Activated naive CD8-positive, alpha-beta T cell treated with anti-CD3 and anti-CD28 coated beads, Interleukin-2, amount 10 ng/mL, durations not matched to agents 7 days and 5 days (primary cell): Measurements from ENCODE around the gene RTN4RL2. TPM values are rescaled to one million over a fixed set of nuclear protein-coding genes. Genes with fewer than 3 reads are reported as not detected.

Source experiments
- ATAC-seq: fragments of 150-1000 bp; cut with Tn5 transposase; one replicate; pipeline ENCODE4 v1.10.0; 2021; ENCODE audit warnings: low read depth, moderate library complexity
- POLR2A ChIA-PET: fragments of 350-600 bp; sonication (Branson Sonifier 250); formaldehyde crosslinking; loops from one replicate; lab custom pipeline; 2021; ENCODE audit warnings: antibody characterized with exemption; lab: Charles Lee
- DNase-seq: peaks from one replicate; pipeline ENCODE4 v3.0.0; 2021
- H3K27ac Mint-ChIP-seq: one replicate; pipeline ENCODE4 v1.8.0; 2022; ENCODE audit warnings: mild to moderate bottlenecking, mixed read lengths
- H3K27me3 Mint-ChIP-seq: one replicate; pipeline ENCODE4 v1.8.0; 2022; ENCODE audit warnings: mild to moderate bottlenecking, moderate library complexity, mixed read lengths
- H3K36me3 Mint-ChIP-seq: one replicate; pipeline ENCODE4 v1.8.0; 2021; ENCODE audit warnings: mild to moderate bottlenecking, mixed read lengths
- H3K4me1 Mint-ChIP-seq: one replicate; pipeline ENCODE4 v1.8.0; 2021; ENCODE audit warnings: mixed read lengths
- H3K4me3 Mint-ChIP-seq: one replicate; pipeline ENCODE4 v1.8.0; 2022; ENCODE audit warnings: mild to moderate bottlenecking, moderate library complexity, mixed read lengths
- H3K9me3 Mint-ChIP-seq: one replicate; pipeline ENCODE4 v1.8.0; 2021; ENCODE audit warnings: mixed read lengths
- total RNA-seq, 2 experiments: library from RNA; stranded (reverse); gene quantifications; one replicate each; pipeline ENCODE4 v1.2.3, GENCODE V29; 2021

RTN4RL2 gene
- total RNA-seq, 2 experiments from 2014 or later: 0.96 to 1.6 TPM

DNA sequence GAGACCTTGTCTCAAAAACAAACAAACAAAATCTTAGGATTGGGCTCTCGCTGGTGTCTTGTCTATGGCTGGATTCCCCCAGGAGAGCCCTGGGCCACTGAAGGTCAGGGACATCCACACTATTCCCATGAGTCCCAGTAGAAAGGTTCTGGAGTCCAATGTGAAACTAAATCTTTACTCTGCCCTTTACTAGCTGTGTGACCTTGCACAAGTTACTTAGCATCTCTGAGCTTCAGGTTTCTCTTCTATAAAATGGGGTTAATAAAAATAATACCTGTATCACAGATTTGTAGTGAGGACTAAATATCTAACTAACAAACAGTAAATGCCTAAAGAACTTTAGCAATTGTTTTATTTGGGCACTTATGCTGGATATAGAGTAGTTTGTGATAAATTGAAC lies 46.2 kb downstream of the RTN4RL2 start:
- DNase-seq (no peak), ATAC-seq (no peak)
- POLR2A ChIA-PET: no interaction called here
- peaks cover 8% of the 10 kb centered on the region for H3K36me3 Mint-ChIP-seq
- H3K27me3 Mint-ChIP-seq: no peaks in the 10 kb centered on the region
- peaks cover 8% of the 10 kb centered on the region for H3K4me1 Mint-ChIP-seq
- no peak overlapping the region for H3K27ac Mint-ChIP-seq
- no peaks in the 10 kb centered on the region for H3K9me3 Mint-ChIP-seq
- no peak overlapping the region for H3K4me3 Mint-ChIP-seq

DNA sequence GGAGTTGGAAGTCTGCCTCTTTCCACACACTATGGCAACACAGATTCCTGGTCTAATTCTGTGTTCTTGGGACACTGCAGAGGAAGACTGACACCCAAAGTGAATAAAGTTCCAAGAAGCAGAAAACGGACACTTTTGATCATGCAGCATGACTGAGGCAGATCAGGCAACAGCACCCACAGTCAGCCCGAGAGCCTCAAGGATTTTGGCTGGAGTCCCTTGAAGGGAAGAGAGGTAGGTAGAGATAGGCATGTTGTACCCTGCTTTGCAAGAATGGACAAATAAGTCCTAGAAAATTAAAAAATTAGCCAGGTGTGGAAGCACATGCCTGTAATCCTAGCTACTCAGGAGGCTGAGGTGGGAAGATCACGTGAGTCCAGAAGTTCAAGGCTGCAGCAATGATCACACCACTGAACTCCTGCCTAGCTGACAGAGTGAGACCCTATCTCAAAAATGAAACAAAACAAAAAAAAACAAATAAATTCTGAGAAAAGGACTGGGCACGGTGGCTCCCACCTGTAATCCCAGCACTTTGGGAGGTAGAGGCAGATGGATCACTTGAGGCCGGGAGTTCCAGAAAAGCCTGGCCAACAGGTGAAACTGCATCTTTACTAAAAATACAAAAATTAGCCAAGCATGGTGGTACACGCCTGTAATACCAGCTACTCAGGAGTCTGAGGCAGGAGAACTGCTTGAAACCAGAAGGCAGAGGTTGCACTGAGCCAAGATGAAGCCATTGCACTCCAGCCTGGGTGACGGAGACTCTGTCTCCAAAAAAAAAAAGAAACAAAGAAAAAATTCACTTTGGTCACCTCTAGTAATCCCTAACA lies 48.2 kb downstream of the RTN4RL2 start:
- Mint-ChIP-seq H3K4me3 (no peak overlapping the region), H3K36me3 (peaks cover 8% of the 10 kb centered on the region), H3K27ac (no peak overlapping the region), H3K4me1 (peaks cover 25% of the 10 kb centered on the region), H3K27me3 (no peaks in the 10 kb centered on the region), H3K9me3 (no peaks in the 10 kb centered on the region)
- no peak for DNase-seq
- no peak for ATAC-seq
- POLR2A ChIA-PET: no interaction called here

DNA sequence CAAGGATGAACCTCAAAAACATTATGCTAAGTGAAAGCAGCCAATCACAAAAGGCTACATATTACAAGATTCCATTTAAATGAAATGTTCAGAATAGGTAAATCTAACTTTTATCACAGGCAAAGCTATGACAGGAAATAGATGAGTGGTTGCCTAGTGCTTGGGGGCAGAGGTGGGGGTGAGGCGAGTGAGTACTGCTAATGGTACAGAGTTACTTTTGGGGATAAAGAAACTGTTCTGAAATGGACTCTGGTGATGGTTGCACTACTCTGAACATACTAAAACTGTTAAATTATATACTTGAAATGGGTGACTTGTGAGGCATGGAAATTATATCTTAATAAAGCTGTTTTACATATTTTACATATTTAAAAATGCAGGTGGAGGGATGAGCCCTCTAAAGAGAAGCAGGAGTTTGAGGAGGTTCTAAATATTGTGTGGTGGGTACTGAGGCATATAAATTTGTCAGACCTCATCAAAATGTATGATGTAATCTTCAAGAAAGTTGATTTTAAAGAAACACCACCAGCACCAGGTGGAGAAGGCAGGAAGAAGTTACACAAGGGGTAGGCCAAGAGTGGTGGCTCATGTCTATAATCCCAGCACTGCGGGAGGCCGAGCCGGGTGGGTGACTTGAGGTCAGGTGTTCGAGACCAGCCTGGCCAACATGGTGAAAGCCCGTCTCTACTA lies 51.6 kb downstream of the RTN4RL2 start:
- H3K27ac Mint-ChIP-seq: peak overlapping the region; percentile 19
- no peak for ATAC-seq

DNA sequence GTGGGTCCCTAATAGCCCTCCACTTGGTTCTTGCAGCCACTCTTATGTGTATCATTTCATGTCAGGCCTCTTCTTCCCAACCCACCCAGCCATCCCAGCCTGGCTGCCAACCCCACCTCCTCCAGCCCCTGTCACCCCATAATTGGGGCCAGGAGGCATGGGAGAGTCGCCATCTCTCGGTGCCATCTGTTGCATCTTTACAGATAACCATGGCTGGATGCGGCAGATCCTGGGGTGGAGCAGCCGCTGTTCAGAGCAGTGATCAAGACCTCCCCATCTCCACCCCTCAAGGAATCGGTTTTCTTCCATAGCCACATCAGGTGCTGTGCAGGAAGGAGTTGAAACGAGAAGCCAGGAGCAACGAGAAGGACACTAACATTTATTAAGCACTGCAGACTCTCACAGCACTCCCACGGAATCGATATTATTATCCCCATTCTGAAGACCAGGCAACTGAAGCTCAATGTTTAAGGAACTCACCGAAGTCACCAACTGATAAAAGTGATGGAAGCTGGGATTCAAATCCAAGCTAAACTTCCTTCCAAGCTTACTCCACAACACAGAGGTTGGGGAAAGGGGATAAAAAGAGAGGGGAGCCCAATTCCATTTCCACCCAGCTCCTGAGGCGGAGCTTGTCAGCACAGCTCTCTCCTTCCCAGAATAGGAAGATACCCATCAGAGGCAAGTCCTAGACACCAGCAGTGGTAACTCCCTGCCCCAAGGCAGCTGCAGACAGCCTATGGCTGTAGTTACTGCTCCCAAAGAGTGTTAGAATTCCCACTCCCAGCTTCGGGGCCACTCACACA lies 52.5 kb downstream of the RTN4RL2 start:
- no peaks in the 10 kb centered on the region for H3K27me3 Mint-ChIP-seq
- POLR2A ChIA-PET: interaction anchor here (0.6 to 5.0 kb wide), 3 partner anchors 19 to 228 kb away, joined by 3 to 29 read pairs (median 4); partner anchors contain the start of gene SELENOH
- H3K36me3 Mint-ChIP-seq: peaks cover 6% of the 10 kb centered on the region
- no peak overlapping the region for H3K4me3 Mint-ChIP-seq
- H3K27ac Mint-ChIP-seq: no peak overlapping the region
- no peaks in the 10 kb centered on the region for H3K9me3 Mint-ChIP-seq
- ATAC-seq: no peak
- H3K4me1 Mint-ChIP-seq: peaks cover 36% of the 10 kb centered on the region
- no peak for DNase-seq

More for the DNA sequence above, 51.6 kb downstream of the RTN4RL2 start:
- POLR2A ChIA-PET: interaction anchor here (1.0 to 1.1 kb wide), 2 partner anchors 10 to 18 kb away, joined by 3 read pairs; no protein-coding TSS in a partner anchor
- peaks cover 36% of the 10 kb centered on the region for H3K4me1 Mint-ChIP-seq
- peaks cover 8% of the 10 kb centered on the region for H3K36me3 Mint-ChIP-seq
- DNase-seq: no peak
- no peaks in the 10 kb centered on the region for H3K27me3 Mint-ChIP-seq
- no peaks in the 10 kb centered on the region for H3K9me3 Mint-ChIP-seq
- H3K4me3 Mint-ChIP-seq: no peak overlapping the region

DNA sequence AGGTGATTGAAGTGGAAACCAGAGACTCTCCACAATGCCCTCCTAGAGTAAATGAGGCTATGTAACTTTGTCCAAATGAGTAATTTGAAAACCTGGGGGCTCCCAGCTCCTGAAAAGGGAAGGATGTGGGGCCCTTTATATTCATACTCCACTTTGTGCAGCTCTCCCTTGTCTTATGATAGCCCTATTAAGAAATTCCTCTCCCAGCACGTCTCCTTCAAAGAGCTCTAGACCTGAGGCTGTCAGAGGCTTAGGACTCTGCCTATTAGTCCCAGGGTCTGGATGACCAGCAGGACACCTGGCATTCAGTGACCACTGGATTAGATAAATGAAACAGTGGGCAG lies 53.1 kb downstream of the RTN4RL2 start:
- no peak for DNase-seq
- H3K4me3 Mint-ChIP-seq: peak overlapping the region; percentile 99
- H3K27me3 Mint-ChIP-seq: no peaks in the 10 kb centered on the region
- POLR2A ChIA-PET: interaction anchor here (0.6 to 5.0 kb wide), 3 partner anchors 19 to 228 kb away, joined by 3 to 29 read pairs (median 4); partner anchors contain the start of gene SELENOH
- ATAC-seq: no peak
- H3K4me1 Mint-ChIP-seq: peaks cover 36% of the 10 kb centered on the region
- peaks cover 6% of the 10 kb centered on the region for H3K36me3 Mint-ChIP-seq
- H3K27ac Mint-ChIP-seq: peak overlapping the region; percentile 19
- H3K9me3 Mint-ChIP-seq: no peaks in the 10 kb centered on the region

DNA sequence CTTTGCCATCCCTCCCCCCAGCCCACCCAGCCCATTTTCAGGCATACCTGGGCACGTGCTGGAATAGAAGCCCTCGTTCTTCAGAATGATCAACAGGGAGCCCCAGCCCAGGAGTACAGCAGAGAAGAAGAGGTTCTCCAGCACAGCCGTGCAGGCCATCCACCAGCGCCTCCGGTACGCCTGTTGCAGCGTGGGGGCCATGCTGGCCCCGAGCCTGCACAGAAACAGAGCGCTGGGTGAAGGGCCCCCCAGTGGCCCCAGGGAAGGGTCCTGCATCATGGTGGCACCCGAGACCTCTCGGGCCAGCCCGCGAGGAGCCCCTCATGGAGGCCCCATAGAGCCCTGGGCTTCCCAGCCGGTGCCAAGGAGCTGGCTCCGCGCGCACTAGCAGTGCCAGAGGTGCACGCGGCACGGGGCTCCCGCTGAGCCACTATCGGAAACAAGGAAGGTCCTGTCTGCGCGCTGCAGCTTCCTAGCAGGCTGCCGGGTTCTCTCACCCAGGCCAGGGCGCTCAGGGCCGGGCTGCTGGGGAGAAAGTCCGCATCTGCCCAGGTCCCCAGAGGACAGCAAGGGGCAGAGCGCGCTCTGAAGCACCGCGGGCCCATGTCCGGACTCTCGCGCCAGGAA lies 53.7 kb downstream of the RTN4RL2 start:
- ATAC-seq (peak; percentile 45), DNase-seq (peak; percentile 62)
- H3K4me3 Mint-ChIP-seq: peak overlapping the region; percentile 99
- H3K27ac Mint-ChIP-seq: peak overlapping the region; percentile 98
- peaks cover 6% of the 10 kb centered on the region for H3K36me3 Mint-ChIP-seq
- H3K27me3 Mint-ChIP-seq: no peaks in the 10 kb centered on the region
- H3K4me1 Mint-ChIP-seq: peaks cover 36% of the 10 kb centered on the region
- no peaks in the 10 kb centered on the region for H3K9me3 Mint-ChIP-seq
- POLR2A ChIA-PET: interaction anchor here (0.6 to 5.0 kb wide), 13 partner anchors 12 to 227 kb away, joined by 3 to 36 read pairs (median 4); partner anchors contain the start of genes MED19, SELENOH, SSRP1 and TMX2

DNA sequence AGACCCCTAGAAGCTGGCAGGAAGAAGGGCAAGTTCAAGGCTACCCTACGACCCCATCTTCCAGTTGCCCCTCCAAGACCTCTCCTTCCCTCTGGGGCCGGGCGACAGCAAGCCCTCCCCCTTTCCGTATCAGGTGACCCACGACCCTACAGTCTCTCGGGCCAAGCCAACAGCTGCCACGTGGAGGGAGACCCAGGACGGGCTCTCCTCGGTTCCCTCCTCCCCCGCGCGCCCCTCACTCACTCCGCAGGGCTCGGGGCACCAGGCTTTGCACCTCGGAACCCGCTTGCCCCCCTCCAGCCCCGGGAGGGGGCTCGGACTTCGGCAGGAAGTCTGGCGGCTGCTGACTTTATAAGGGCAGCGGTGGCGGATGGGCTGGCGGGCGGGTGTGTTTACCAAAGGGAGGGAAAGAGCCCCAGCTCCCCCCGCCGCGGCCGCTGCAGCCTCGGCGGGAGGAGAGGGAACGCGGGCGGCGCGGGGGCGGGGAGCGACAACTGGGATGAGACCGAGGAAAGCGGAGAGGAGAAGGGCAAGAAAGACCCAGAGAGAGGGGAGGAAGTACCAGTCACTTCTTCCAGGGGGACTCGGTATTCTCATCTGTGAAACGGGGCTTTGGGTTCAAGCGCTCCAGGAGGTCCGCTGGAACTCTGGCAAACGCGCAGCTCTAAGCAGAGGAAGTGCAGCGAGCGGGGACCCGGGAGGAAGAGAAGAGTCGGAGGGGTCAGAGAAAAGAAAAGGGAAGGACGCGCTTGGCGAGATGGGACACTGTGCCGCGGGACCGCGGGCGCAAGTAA lies 54.4 kb downstream of the RTN4RL2 start:
- H3K4me1 Mint-ChIP-seq: peaks cover 34% of the 10 kb centered on the region
- DNase-seq (peak; percentile 75), ATAC-seq (peak; percentile 71)
- H3K9me3 Mint-ChIP-seq: no peaks in the 10 kb centered on the region
- peaks cover 2% of the 10 kb centered on the region for H3K36me3 Mint-ChIP-seq
- peak overlapping the region; percentile 98 for H3K27ac Mint-ChIP-seq
- POLR2A ChIA-PET: interaction anchor here (0.7 to 5.0 kb wide), 14 partner anchors 12 to 227 kb away, joined by 3 to 36 read pairs (median 4); partner anchors contain the start of genes MED19, SELENOH, SSRP1 and TMX2
- peak overlapping the region; percentile 99 for H3K4me3 Mint-ChIP-seq
- H3K27me3 Mint-ChIP-seq: no peaks in the 10 kb centered on the region

DNA sequence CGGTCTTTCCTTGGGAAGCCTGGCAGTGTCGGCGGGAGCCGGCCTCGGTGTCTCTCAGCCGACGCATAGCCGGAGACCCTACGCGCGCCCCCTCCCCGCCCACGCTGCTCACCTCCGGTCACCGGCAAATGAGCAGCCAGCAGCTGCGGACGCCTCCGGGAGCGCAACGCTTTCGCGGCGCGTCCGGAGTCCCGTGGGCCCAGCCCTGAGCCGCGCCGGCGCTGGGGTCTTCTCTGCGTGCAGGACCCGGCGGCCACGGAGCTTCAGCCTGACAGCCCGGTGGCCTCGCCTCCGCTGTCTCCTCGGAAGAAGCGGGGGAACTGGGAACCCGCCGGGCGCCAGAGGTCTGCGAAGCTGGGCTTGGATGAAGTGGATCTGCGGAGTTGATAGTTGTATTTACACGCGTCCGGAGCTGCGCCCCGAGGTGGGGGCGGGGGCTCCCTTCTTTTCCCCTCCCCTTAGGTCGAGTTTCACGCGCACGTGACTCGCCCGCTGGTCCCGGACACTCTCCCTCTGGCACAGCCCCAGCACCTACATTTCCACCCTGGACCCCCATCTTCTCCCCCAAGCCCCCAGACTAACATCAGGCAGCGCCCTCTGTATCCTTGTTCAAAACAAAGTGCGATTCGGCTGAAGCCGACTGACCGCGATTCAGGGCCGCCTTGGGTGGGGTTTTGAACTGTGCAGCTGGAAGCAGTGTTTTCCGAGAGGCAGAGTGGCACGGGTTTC lies 55.2 kb downstream of the RTN4RL2 start, which contains the start of gene SLC43A1:
Gene SLC43A1 (minus strand): TSS at position 371 of the 729 bp plus-strand sequence. CDS start 1,591 bp downstream, outside the sequence.
- DNase-seq (peak; percentile 66), ATAC-seq (peak; percentile 43)
- Mint-ChIP-seq H3K27ac (peak within 1 kb of the TSS; percentile 98), H3K4me1 (peaks cover 31% of the 10 kb centered on the region), H3K4me3 (peak within 1 kb of the TSS; percentile 99), H3K36me3 (no peaks in the 10 kb centered on the region), H3K9me3 (no peaks in the 10 kb centered on the region), H3K27me3 (no peaks in the 10 kb centered on the region)
- POLR2A ChIA-PET: interaction anchor here (1.0 to 5.0 kb wide), 9 partner anchors 11 to 226 kb away, joined by 3 to 36 read pairs (median 5); partner anchors contain the start of genes MED19, SELENOH, SSRP1 and TMX2

DNA sequence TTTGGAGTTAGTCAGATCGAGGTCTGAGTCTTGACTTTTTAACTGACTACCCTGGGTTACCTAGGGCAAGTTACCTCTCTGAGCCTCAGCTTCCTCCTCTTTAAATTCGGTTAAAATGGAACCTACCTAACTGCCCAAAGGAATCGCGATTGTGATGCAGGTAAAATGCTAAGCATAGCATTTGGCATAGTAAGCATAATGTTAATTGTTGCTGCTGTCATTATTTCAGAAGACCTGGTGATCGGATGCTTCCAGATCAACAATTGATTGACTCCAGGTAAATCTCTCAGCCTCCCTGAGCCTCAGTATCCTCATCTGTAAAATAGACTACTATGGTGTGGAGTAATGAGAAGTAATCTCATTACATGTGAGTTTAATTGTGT lies 55.7 kb downstream of the RTN4RL2 start:
- POLR2A ChIA-PET: interaction anchor here (1.0 to 5.0 kb wide), 4 partner anchors 11 to 25 kb away, joined by 3 to 36 read pairs (median 16); no protein-coding TSS in a partner anchor
- Mint-ChIP-seq H3K27ac (peak overlapping the region; percentile 88), H3K4me1 (peaks cover 31% of the 10 kb centered on the region), H3K9me3 (no peaks in the 10 kb centered on the region), H3K4me3 (peak overlapping the region; percentile 90), H3K27me3 (no peaks in the 10 kb centered on the region), H3K36me3 (no peaks in the 10 kb centered on the region)
- no peak for DNase-seq
- no peak for ATAC-seq

DNA sequence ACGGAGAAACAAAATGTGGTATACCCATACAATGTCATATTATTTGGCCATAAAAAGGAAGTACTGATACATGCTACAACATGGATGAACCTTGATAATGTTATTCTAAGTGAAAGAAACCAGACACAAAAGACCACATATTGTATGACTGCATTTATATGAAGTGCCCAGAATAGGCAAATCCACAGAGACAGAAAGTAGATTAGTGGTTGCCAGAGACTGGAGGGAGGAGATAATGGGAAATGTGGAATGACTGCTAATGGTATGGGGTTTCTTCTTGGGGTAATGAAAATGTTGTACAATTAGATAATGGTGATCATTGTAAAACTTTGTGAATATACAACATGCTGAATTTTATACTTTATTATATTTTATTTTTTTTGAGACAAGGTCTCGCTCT lies 60.8 kb downstream of the RTN4RL2 start:
- H3K27ac Mint-ChIP-seq: no peak overlapping the region
- POLR2A ChIA-PET: interaction anchor here (1.3 kb wide), 1 partner anchor 28 kb away, joined by 4 read pairs; no protein-coding TSS in a partner anchor
- peaks cover 5% of the 10 kb centered on the region for H3K4me1 Mint-ChIP-seq

DNA sequence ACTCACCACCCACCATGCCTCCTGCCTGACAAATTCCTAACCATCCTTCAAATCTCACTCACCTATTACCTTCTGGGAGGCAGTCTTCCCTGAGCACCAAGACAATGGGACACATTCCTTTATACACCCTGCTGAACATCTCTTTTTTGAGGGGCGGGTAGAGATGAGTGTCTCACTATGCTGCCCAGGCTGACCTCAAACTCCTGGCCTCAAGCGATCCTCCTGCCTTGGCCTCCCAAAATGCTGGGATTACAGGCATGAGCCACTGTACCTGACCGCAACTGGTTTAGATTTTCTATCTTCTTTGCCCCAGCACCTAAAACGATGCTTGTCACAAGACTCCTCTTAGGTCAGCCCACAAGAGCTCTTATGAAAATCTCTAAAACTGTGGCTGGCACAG lies 63.1 kb downstream of the RTN4RL2 start:
- ATAC-seq: no peak
- Mint-ChIP-seq H3K4me3 (no peak overlapping the region), H3K36me3 (peaks cover 8% of the 10 kb centered on the region), H3K9me3 (no peaks in the 10 kb centered on the region), H3K27ac (no peak overlapping the region), H3K4me1 (peaks cover 13% of the 10 kb centered on the region), H3K27me3 (no peaks in the 10 kb centered on the region)
- POLR2A ChIA-PET: interaction anchor here (6.6 kb wide), 1 partner anchor 8 kb away, joined by 36 read pairs; the partner anchor contains the start of gene SLC43A1
- DNase-seq: no peak

More for the DNA sequence above, 60.8 kb downstream of the RTN4RL2 start:
- Mint-ChIP-seq H3K27me3 (no peaks in the 10 kb centered on the region), H3K4me3 (no peak overlapping the region), H3K36me3 (peaks cover 4% of the 10 kb centered on the region), H3K9me3 (no peaks in the 10 kb centered on the region)
- DNase-seq (no peak), ATAC-seq (no peak)
